NCI-H2107 treated with DMSO at 0.1 percent for 48 hours (cell line): ENCODE measurements around the gene SCAND1.
"Not testable (repeated sequence)": the region's sequence is repeated elsewhere in the genome, so short reads cannot be mapped to it uniquely, and the experiment has no call there.

Experiments
- DNase-seq: peaks from one replicate; lab custom pipeline; 2025; ENCODE audit not compliant: unreplicated experiment; lab: John Stamatoyannopoulos, UW

The SCAND1 gene

GRCh38 chr20:35954200-35954906, at the start of gene SCAND1:
Gene SCAND1, minus strand, starts transcription at chr20:35954502. Its CDS starts 218 bp downstream, at chr20:35954284.
- DNase-seq = peak; percentile 87

DNA sequence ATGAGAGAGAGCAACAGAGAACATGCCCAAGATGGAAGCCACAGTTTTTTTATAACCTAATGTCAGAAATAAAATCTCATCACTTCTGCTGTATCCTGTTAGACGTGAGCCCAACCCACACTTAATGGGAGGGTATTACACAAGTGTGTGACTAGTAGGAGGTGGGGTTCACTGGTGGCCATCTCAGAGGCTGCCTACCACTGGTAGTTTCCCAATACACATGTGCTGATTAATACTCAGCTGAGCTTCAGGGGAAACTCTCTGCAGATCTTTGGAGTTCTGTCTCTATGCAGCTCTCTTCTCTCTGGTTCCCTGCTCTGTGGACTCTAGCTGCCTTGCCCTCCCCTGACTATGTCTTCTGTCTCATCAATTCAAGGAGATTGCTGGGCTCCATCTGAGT, 49.7 kb upstream of the SCAND1 start:
- no peak for DNase-seq

DNA sequence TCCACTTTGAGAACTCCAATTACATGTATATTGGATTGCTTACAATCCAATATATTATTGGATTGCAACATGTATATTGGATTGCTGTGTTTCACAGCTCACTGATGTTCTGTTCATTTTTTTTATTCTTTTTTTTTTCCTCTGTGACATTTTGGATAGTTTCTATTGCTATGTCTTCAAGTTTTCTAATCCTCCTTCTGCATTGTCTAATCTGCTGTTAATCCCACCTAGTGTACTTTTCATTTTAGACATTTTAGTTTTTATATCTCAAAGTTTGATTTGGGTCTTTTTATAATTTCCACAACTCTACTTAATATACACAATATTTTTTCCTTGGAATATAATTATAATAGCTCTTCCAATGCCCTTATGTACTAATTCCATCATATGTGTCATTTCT, 48.6 kb upstream of the SCAND1 start:
- no peak for DNase-seq

- DNase-seq = not testable (repeated sequence)
Observed at GRCh38 chr20:36001331-36001730, 47.0 kb upstream of the SCAND1 start.

GRCh38 chr20:35996492-35996891, 42.2 kb upstream of the SCAND1 start:
- DNase-seq = not testable (repeated sequence)

GRCh38 chr20:35994994-35995453, 40.7 kb upstream of the SCAND1 start:
- DNase-seq = peak; percentile 73

DNA sequence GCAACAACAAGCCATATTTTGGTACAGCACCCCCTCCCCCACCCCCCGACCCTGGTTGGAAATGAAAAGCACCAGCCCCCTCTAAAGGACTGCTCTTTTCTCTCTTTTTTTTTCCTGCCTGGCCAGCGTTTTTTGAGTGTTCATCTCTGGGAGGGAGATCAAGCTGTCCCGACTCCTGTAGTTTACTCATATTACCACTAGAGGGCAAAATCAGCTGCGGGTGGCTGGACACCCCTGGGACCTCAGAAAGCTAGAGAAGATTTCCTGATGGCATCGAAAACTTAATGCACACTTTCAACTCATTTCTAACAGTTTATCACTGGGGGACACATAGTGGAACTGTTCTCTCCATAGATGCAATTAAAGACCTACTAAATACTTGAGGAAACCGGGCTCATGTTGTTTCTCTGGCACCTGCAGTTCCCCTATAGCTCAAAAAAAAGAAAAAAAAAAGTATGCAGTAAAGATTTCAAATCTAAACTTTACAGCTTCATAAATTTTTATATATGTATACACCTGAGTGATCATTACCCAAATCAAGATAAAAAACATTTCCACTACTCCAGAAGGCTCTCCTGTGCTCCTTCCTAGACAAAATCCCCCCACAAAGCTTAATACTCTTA, 38.5 kb upstream of the SCAND1 start:
- DNase-seq = peak; percentile 49

GRCh38 chr20:35991142-35991771, 37.0 kb upstream of the SCAND1 start:
- DNase-seq = no peak

DNA sequence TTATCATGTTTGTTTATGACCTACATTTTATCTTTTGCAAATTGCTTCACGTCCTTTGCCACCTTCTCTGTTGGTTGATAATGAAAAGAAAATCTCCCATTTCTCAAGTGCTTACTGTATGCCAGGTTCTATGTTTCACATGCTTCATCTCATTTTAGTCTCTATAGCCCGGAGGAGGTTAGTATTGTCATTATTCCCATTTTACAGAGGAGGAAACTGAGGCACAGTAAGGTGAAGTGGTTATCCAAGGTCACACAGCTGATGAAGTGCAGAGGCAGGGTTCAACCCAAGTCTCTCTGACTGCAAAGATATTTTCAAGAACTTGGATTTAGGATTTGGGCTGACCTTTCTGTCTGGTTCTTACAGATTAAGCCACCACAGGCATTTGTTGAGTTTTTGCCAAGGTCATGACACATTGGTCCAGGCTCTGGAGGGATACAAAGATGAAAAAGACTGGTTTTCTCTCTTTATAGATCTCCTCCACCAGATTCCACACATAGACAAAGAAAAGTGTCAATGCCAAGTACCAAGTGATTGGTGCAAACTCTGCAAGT, 34.7 kb upstream of the SCAND1 start:
- no peak for DNase-seq

GRCh38 chr20:35985806-35986205, 31.5 kb upstream of the SCAND1 start:
- no peak for DNase-seq

GRCh38 chr20:35984382-35984781, 30.1 kb upstream of the SCAND1 start:
- DNase-seq = no peak

DNA sequence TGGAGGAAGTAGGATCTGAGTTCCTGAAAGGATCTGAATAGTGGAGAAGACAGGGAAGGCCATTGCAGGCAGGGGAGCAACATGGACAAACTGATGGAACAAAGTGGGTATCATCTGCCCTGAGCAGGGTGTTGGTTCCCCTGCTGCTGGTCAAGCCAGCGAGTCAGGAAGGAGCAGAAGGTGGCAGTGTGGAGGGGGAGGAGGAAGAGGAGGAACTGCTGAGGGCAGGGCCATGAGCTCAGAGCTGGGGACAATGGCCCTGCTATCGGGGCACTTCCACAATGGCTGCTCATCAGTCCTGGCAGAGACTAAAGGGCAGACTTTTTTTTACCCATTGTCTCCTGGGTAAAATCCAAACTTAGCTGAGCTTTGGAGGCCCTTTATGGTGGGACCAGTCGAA, 27.7 kb upstream of the SCAND1 start:
- no peak for DNase-seq

DNA sequence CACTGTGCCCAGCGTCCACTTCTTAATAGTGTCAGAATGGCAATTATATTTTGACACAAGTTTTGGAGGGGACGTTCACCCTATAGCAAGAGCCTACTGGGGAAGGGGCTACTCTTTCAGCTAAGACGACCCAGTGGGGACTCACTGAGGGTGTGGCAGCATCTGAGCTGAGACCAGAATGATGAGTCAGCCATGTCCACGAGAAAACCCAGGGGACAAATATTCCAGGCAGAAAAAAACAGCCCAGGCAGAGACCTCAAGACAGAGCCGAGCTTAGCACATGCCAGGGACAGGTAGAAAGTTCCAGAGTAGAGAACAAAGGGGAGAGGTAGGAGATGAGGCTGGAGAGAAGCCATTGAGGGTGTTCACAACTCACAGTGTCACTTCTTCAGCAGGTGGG, 25.2 kb upstream of the SCAND1 start:
- DNase-seq = no peak

DNA sequence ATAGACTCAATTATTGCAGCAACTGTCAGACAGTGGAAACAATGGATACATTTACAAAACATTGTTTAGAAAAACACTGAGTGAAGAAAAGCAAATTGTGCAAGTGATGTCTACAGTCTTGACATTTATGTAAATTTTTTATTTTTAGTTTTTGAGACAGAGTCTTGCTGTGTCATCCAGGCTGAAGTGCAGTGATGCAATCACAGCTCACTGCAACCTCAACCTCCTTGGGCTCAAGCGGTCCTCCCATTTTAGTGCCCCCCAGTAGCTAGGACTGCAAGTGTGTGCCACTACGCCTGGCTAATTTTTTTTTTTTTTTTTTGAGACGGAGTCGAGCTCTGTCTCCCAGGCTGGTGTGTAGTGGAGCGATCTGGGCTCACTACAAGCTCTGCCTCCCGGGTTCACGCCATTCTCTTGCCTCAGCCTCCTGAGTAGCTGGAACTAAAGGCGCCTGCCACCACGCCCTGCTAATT, 23.8 kb upstream of the SCAND1 start:
- DNase-seq = no peak

GRCh38 chr20:35975576-35976373, 21.5 kb upstream of the SCAND1 start:
- DNase-seq = no peak

- DNase-seq = no peak
Observed at GRCh38 chr20:35974256-35974655, 20.0 kb upstream of the SCAND1 start.

- no peak for DNase-seq
Observed at GRCh38 chr20:35972462-35972861, 18.2 kb upstream of the SCAND1 start.

- no peak for DNase-seq
Observed at GRCh38 chr20:35971981-35972380, 17.7 kb upstream of the SCAND1 start.

DNA sequence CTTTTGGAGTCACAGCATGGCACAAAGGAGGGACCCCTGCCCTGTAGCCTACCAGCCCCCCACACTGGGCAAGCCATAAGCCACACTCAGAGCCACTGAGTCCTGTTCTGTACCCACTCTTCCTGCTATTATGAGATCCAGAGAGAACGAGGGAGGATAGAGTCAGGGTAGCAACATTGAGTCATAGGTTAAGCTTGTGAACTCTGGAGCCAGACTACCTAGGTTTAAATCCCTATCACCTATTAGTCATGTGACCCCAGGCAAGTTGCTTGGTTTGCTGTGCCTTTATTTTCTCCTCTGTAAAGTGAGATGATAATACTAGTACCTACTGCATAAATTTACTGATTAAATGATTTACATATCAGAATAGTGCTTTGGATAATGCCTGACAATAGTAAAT, 14.6 kb upstream of the SCAND1 start:
- no peak for DNase-seq

DNA sequence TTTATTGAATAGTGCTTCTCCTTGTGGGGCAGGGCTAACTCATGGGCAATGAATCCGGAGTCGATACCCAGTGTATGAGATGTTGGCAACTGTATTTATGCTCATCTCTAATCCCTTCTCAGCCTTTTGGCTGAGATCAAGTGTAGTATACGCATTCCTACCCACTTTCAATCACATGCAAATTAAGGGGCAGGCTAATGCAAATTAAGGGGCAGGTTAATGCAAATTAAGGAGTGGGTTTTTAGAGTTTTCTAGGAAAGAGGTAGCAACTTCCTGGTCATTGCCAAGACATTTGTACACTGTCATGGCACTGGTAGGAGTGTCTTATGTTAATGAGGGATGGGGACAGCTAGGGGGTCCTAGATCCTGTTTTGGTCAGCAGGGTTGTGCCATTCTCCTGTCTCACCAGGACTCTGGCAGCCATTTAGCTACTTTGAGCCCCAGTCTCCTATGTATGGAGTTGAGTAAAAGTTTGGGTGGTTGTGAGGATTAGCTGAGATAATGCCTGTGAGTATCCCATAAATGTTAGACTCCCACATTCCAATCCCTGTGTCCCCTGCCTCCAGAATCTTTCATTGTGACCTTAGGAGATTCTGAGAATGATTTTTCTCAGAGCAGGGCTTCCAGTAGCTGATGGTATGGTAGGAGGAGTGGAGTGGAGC, 13.8 kb upstream of the SCAND1 start, which contains the start of gene CNBD2:
Gene CNBD2 (plus strand): TSS at position 612 of the 662 bp plus-strand sequence. CDS start 173 bp downstream, outside the sequence.
- no peak for DNase-seq
